KMS-11 (cell line): ENCODE results near the gene RP9.
"Not testable (repeated sequence)": the region's sequence is repeated elsewhere in the genome, so short reads cannot be mapped to it uniquely, and the experiment has no call there.

Source experiments
- H2AFZ ChIP-seq: fragments of 200-600 bp; sonication (generic); 2 replicates; pipeline ENCODE4 v1.6.1; 2016; ENCODE audit warnings: antibody characterized with exemption, mixed run types, low read depth
- H3K27ac ChIP-seq: fragments of 200-600 bp; sonication (generic); 2 replicates; pipeline ENCODE4 v1.6.1; 2016; ENCODE audit warnings: mild to moderate bottlenecking, mixed run types
- H3K27me3 ChIP-seq: fragments of 200-600 bp; sonication (generic); 2 replicates; pipeline ENCODE4 v1.6.1; 2017; ENCODE audit warnings: mild to moderate bottlenecking, low read depth, mixed run types, moderate library complexity; ENCODE audit not compliant: insufficient read depth
- H3K36me3 ChIP-seq: fragments of 200-600 bp; sonication (generic); 2 replicates; pipeline ENCODE4 v1.6.1; 2017; ENCODE audit warnings: mild to moderate bottlenecking, mixed run types; ENCODE audit not compliant: insufficient read depth
- H3K4me1 ChIP-seq: fragments of 200-600 bp; sonication (generic); 2 replicates; pipeline ENCODE4 v1.6.1; 2016; ENCODE audit warnings: mild to moderate bottlenecking, low read depth, mixed run types; ENCODE audit not compliant: poor library complexity, severe bottlenecking
- H3K4me2 ChIP-seq: fragments of 200-600 bp; sonication (generic); 2 replicates; pipeline ENCODE4 v1.7.0; 2016; ENCODE audit warnings: mild to moderate bottlenecking, mixed run types
- H3K4me3 ChIP-seq: fragments of 200-600 bp; sonication (generic); IDR thresholded peaks from 2 replicates; pipeline ENCODE4 v1.6.1; 2017; ENCODE audit warnings: low read depth, low read length, mixed read lengths; ENCODE audit not compliant: insufficient read depth
- H3K79me2 ChIP-seq: fragments of 200-600 bp; sonication (generic); 2 replicates; pipeline ENCODE4 v1.6.1; 2016; ENCODE audit warnings: low read depth, mixed run types; ENCODE audit not compliant: insufficient read depth
- H3K9ac ChIP-seq: fragments of 200-600 bp; sonication (generic); 2 replicates; pipeline ENCODE4 v1.6.1; 2016; ENCODE audit warnings: mild to moderate bottlenecking, mixed run types
- H4K20me1 ChIP-seq: fragments of 200-600 bp; sonication (generic); 2 replicates; pipeline ENCODE4 v1.6.1; 2016; ENCODE audit warnings: mild to moderate bottlenecking, mixed run types; ENCODE audit not compliant: insufficient read depth
- TF ChIP-seq, protein P1 (sequence below): fragments of 200-600 bp; sonication (generic); conservative IDR thresholded peaks from 2 replicates; pipeline ENCODE4 v1.6.1; 2017; ENCODE audit warnings: low read depth, mild to moderate bottlenecking, antibody characterized with exemption, low read length, moderate library complexity, mixed read lengths

RP9 gene

GRCh38 chr7:33107136-33108066 is 1.8 kb downstream of the RP9 start:
- H2AFZ ChIP-seq = no peak overlapping the region

DNA sequence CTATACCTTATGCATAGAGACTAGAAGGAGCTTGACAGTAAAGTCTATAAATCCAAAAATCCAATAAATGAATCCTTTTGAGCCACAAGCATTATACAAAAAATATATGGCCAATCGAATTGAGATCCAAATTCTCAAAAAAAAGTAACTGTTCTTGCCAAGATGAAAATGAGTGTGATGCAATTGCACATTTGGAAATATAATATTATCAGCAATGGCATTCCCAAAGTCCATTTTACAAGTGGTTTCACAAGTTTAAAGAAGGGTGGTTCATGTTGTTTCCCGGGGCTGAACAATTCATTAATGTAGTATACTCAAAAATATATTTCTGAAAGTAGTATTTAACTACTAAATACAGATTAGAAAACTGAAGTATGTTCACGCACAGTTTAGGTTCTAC is 7.3 kb downstream of the RP9 start:
- Histone ChIP-seq H3K4me2 (no peak overlapping the region), H3K79me2 (peaks cover 39% of the 10 kb centered on the region)
- TF ChIP-seq, protein P1, sequence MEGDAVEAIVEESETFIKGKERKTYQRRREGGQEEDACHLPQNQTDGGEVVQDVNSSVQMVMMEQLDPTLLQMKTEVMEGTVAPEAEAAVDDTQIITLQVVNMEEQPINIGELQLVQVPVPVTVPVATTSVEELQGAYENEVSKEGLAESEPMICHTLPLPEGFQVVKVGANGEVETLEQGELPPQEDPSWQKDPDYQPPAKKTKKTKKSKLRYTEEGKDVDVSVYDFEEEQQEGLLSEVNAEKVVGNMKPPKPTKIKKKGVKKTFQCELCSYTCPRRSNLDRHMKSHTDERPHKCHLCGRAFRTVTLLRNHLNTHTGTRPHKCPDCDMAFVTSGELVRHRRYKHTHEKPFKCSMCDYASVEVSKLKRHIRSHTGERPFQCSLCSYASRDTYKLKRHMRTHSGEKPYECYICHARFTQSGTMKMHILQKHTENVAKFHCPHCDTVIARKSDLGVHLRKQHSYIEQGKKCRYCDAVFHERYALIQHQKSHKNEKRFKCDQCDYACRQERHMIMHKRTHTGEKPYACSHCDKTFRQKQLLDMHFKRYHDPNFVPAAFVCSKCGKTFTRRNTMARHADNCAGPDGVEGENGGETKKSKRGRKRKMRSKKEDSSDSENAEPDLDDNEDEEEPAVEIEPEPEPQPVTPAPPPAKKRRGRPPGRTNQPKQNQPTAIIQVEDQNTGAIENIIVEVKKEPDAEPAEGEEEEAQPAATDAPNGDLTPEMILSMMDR = no peak

More at GRCh38 chr7:33107136-33108066, 1.8 kb downstream of the RP9 start:
- Histone ChIP-seq H3K27ac (peak overlapping the region; percentile 57; the same call in 1 of the 2 replicates), H3K4me1 (peaks cover 23% of the 10 kb centered on the region), H3K79me2 (peaks cover 60% of the 10 kb centered on the region), H3K9ac (peak overlapping the region; percentile 79; the same call in 1 of the 2 replicates), H3K4me3 (no peak overlapping the region), H4K20me1 (0 out of 2 replicates have a peak, but pooled peaks cover 4% of the 10 kb centered on the region), H3K4me2 (peak overlapping the region; percentile 98), H3K27me3 (no peaks in the 10 kb centered on the region), H3K36me3 (no peaks in the 10 kb centered on the region; the same call in 1 of the 2 replicates)
- TF ChIP-seq, protein P1 = peak; percentile 49; the same call in 1 of the 2 replicates

GRCh38 chr7:33100770-33101169 is 8.4 kb downstream of the RP9 start:
- TF ChIP-seq, protein P1 = no peak
- H3K9ac ChIP-seq = no peak overlapping the region
- no peak overlapping the region for H3K27ac ChIP-seq
- no peak overlapping the region for H3K4me2 ChIP-seq
- peaks cover 2% of the 10 kb centered on the region; the same call in 1 of the 2 replicates for H3K36me3 ChIP-seq
- peaks cover 29% of the 10 kb centered on the region for H3K79me2 ChIP-seq
- no peaks in the 10 kb centered on the region for H3K27me3 ChIP-seq
- H3K4me1 ChIP-seq = no peaks in the 10 kb centered on the region
- H2AFZ ChIP-seq = no peak overlapping the region
- H3K4me3 ChIP-seq = no peak overlapping the region
- H4K20me1 ChIP-seq = no peaks in the 10 kb centered on the region

More for the DNA sequence above, 7.3 kb downstream of the RP9 start:
- Histone ChIP-seq H3K4me1 (peaks cover 2% of the 10 kb centered on the region), H4K20me1 (no peaks in the 10 kb centered on the region), H3K9ac (no peak overlapping the region), H2AFZ (no peak overlapping the region), H3K36me3 (peaks cover 2% of the 10 kb centered on the region; the same call in 1 of the 2 replicates), H3K27ac (no peak overlapping the region), H3K27me3 (no peaks in the 10 kb centered on the region), H3K4me3 (no peak overlapping the region)

DNA sequence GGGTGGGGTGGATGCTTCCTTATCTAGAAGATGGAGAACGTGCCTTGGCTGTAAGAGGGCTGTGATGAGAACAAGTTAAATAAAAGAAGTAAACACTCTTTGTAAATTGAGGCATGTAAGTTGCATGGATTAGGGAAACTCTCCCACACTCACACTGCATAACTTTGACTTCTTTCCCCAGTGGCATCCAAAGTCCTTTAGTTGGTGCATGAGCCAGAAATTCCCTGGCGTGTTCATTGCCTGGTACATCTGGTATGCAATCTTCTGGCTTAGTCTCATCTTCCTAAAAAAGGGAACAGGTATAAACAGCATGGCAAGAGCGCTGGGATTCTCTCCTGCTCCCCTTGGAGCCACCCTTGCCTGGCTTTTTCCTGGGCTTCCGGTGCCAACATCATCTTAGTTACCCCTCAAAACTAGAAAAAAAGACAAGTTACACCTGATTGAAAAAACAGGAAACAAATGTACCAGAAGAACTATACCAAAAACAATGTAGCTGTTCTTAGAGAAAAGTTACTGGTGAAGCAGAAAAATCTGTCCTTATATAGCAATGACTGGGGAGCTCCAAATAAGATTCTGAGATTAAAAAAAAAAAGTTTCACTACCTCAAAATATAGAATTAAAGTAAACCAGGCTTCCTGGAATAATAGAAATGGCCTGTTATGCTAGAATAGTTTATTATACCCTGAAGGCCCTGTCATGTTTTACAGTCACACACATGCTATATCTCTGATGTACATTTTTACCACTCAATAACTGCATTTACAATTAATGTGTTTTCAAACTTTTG is 9.9 kb downstream of the RP9 start:
- Histone ChIP-seq H2AFZ (no peak overlapping the region), H3K4me1 (no peaks in the 10 kb centered on the region), H3K4me2 (no peak overlapping the region), H3K36me3 (peaks cover 2% of the 10 kb centered on the region; the same call in 1 of the 2 replicates), H4K20me1 (no peaks in the 10 kb centered on the region), H3K4me3 (no peak overlapping the region), H3K27ac (no peak overlapping the region), H3K79me2 (peaks cover 16% of the 10 kb centered on the region), H3K9ac (no peak overlapping the region), H3K27me3 (no peaks in the 10 kb centered on the region)
- TF ChIP-seq, protein P1 = no peak

- not testable (repeated sequence) for H3K4me2 ChIP-seq, H3K9ac ChIP-seq, H2AFZ ChIP-seq, H3K79me2 ChIP-seq, H3K4me3 ChIP-seq, H3K27me3 ChIP-seq, H4K20me1 ChIP-seq, H3K36me3 ChIP-seq, H3K27ac ChIP-seq, H3K4me1 ChIP-seq
These were observed 14.4 kb downstream of the RP9 start for GRCh38 chr7:33094745-33095275.
